Stomach (tissue), 9 donors: Measurements from ENCODE around the gene TSHZ1. TPM values are rescaled to one million over a fixed set of nuclear protein-coding genes. Genes with fewer than 3 reads are reported as not detected.

Experiments used
- DNase-seq, 2 donors: peaks; one replicate each; pipeline versions ENCODE4 v3.0.0 to v3.0.0-alpha.2; 2013 to 2019
- H3K27ac ChIP-seq, 5 donors: fragments of 200-600 bp in 4 of 5; sonication (generic) in 4 of 5; one replicate each; pipeline ENCODE4 v1.5.1; 2013 to 2019; ENCODE audit warnings: mild to moderate bottlenecking in 1 of 5, moderate library complexity in 1 of 5
- H3K27me3 ChIP-seq, 3 donors: fragments of 200-600 bp; sonication (generic); one replicate each; pipeline ENCODE4 v1.5.1; 2017 to 2019; ENCODE audit warnings: mixed run types in 1 of 3
- H3K36me3 ChIP-seq, 4 donors: fragments of 200-600 bp; sonication (generic); 1 replicate in 3 of 4; 2 replicates in 1 of 4; pipeline ENCODE4 v1.5.1; 2016 to 2019
- H3K4me1 ChIP-seq, 4 donors: fragments of 200-600 bp; sonication (generic); one replicate each; pipeline ENCODE4 v1.5.1; 2016 to 2019
- H3K4me3 ChIP-seq, 4 donors: fragments of 200-600 bp; sonication (generic) in 3 of 4; one replicate each; pipeline ENCODE4 v1.5.1; 2016 to 2019; ENCODE audit warnings: mild to moderate bottlenecking in 1 of 4
- H3K9me3 ChIP-seq, 4 donors: fragments of 200-600 bp; sonication (generic); one replicate each; pipeline ENCODE4 v1.5.1; 2016 to 2019
- CTCF ChIP-seq, 7 experiments: fragments of 450-650 bp in 4 of 7; fragments of 200-600 bp in 3 of 7; sonication (generic) in 3 of 7; IDR thresholded peaks; one replicate each; pipeline ENCODE4 v1.5.1; 2016 to 2019; ENCODE audit warnings: antibody characterized with exemption in 7 of 7, control low read depth in 2 of 7, mild to moderate bottlenecking in 1 of 7
- EP300 ChIP-seq: sonication (generic); formaldehyde crosslinking; IDR thresholded peaks from one replicate; pipeline ENCODE4 v1.6.1; 2017; ENCODE audit warnings: antibody characterized with exemption
- POLR2A ChIP-seq, 4 donors: fragments of 450-650 bp; IDR thresholded peaks; one replicate each; pipeline ENCODE4 v1.6.1; 2016; ENCODE audit warnings: antibody characterized with exemption in 4 of 4, control low read depth in 2 of 4, mild to moderate bottlenecking in 1 of 4, moderate library complexity in 1 of 4
- POLR2AphosphoS5 ChIP-seq, 3 donors: sonication (generic); formaldehyde crosslinking; IDR thresholded peaks; one replicate each; pipeline ENCODE4 v1.6.1; 2016; ENCODE audit warnings: antibody characterized with exemption in 3 of 3
- WGBS, 5 donors: extraction: QIAGEN DNeasy Blood & Tissue Kit in 3 of 5; methylation state at CpG; one replicate each; pipeline versions ENCODE4 v1.1.5 to v1.1.7; 2013 to 2018; 5-methylcytosine and 5-hydroxymethylcytosine counted together
- intact Hi-C: fragments of 100-400 bp; cut with DNase I; formaldehyde crosslinking; loops from one replicate; pipeline ENCODE4 v1.15.1; 2023; ENCODE audit warnings: low total_unique reads
- polyA plus RNA-seq, 3 donors: library from polyadenylated mRNA; stranded (reverse); fragments of 200-250 nt; gene quantifications; one replicate each; pipeline ENCODE4 v1.2.3, GENCODE V29; 2013
- total RNA-seq, 5 donors: library from RNA; depleted of rRNA; stranded (reverse); fragments of >200 nt; gene quantifications; one replicate each; pipeline versions ENCODE4 v1.1.0 to v1.2.3, GENCODE V29; 2014 to 2016
- donor health status: healthy with polysubstance abuse.
- donor health status: Bipolar disorder and iron deficiency.
- donor health status: healthy.

The TSHZ1 gene
- total and polyA plus RNA-seq, 8 donors, result 4.2 to 21.0 (median 8.2) TPM

- H3K27ac ChIP-seq, result no peak overlapping the region
- no peak for DNase-seq
These were observed 48.1 kb upstream of the TSHZ1 start for GRCh38 chr18:75162467-75162866.

GRCh38 chr18:75162978-75163377, 47.6 kb upstream of the TSHZ1 start:
- 87 to 95% (median 93%) methylated on average over 4 of the region's 4 CpGs for WGBS, 5 donors
- no peak overlapping the region for H3K27ac ChIP-seq
- no peak for DNase-seq
- no peaks in the 10 kb centered on the region for H3K36me3 ChIP-seq
- no peak overlapping the region for H3K4me3 ChIP-seq
- no peaks in the 10 kb centered on the region for H3K9me3 ChIP-seq
- TF ChIP-seq CTCF (IDR thresholded peaks at IDR 0.05) (no peak), POLR2AphosphoS5 (IDR thresholded peaks at IDR 0.05) (no peak), POLR2A (IDR thresholded peaks at IDR 0.05) (no peak), EP300 (no peak)
- peaks cover 0 to 5% (median 0%) of the 10 kb centered on the region in 3 donors for H3K27me3 ChIP-seq
- intact Hi-C loops, result no loop called here
- peaks cover 0 to 30% (median 14%) of the 10 kb centered on the region in 4 donors for H3K4me1 ChIP-seq

More at GRCh38 chr18:75162467-75162866, 48.1 kb upstream of the TSHZ1 start:
- Histone ChIP-seq H3K36me3 (no peaks in the 10 kb centered on the region), H3K4me1 (peaks cover 0 to 28% (median 14%) of the 10 kb centered on the region in 4 donors), H3K27me3 (peaks cover 0 to 5% (median 0%) of the 10 kb centered on the region in 3 donors), H3K4me3 (no peak overlapping the region), H3K9me3 (no peaks in the 10 kb centered on the region)
- TF ChIP-seq POLR2AphosphoS5 (IDR thresholded peaks at IDR 0.05) (no peak), POLR2A (IDR thresholded peaks at IDR 0.05) (no peak), EP300 (no peak), CTCF (IDR thresholded peaks at IDR 0.05) (no peak)
- 61 to 79% (median 70%) methylated on average over 3 of the region's 3 CpGs for WGBS, 5 donors
- intact Hi-C loops, result no loop called here

- DNase-seq, result no peak
- Histone ChIP-seq H3K36me3 (no peaks in the 10 kb centered on the region), H3K4me3 (no peak overlapping the region), H3K27me3 (peaks cover 0 to 5% (median 0%) of the 10 kb centered on the region in 3 donors), H3K27ac (no peak overlapping the region), H3K4me1 (peaks cover 0 to 30% (median 14%) of the 10 kb centered on the region in 4 donors), H3K9me3 (no peaks in the 10 kb centered on the region)
- TF ChIP-seq POLR2AphosphoS5 (IDR thresholded peaks at IDR 0.05) (no peak), CTCF (IDR thresholded peaks at IDR 0.05) (no peak), EP300 (no peak), POLR2A (IDR thresholded peaks at IDR 0.05) (no peak)
- WGBS, 5 donors, result 82 to 96% (median 90%) methylated on average over 4 of the region's 4 CpGs
- intact Hi-C loops, result no loop called here
These were observed 46.9 kb upstream of the TSHZ1 start for GRCh38 chr18:75163736-75164135.

GRCh38 chr18:75164479-75164878, 46.1 kb upstream of the TSHZ1 start:
- Histone ChIP-seq H3K9me3 (no peaks in the 10 kb centered on the region), H3K27me3 (peaks cover 0 to 5% (median 0%) of the 10 kb centered on the region in 3 donors), H3K27ac (no peak overlapping the region), H3K4me1 (peaks cover 0 to 30% (median 14%) of the 10 kb centered on the region in 4 donors), H3K36me3 (no peaks in the 10 kb centered on the region), H3K4me3 (no peak overlapping the region)
- 52 to 78% (median 60%) methylated on average over 3 of the region's 3 CpGs for WGBS, 5 donors
- no peak for DNase-seq
- TF ChIP-seq EP300 (no peak), CTCF (IDR thresholded peaks at IDR 0.05) (no peak), POLR2AphosphoS5 (IDR thresholded peaks at IDR 0.05) (no peak), POLR2A (IDR thresholded peaks at IDR 0.05) (no peak)
- intact Hi-C loops, result no loop called here
